Measurements from ENCODE around the gene FOXN1.

GRCh38 chr17:28533091-28533807 lies 27.1 kb downstream of the FOXN1 start:
- no peak for TF ChIP-seq CTCF (IDR thresholded peaks at IDR 0.05)
- TF ChIP-seq MAX (IDR thresholded peaks at IDR 0.05; ENCODE audit: low read depth), result no peak
- TF ChIP-seq GABPA (IDR thresholded peaks at IDR 0.05; ENCODE audit: low read depth), result no peak
- TF ChIP-seq TAF1 (IDR thresholded peaks at IDR 0.05; ENCODE audit: borderline replicate concordance, low read depth, low read length), result no peak
- TF ChIP-seq YY1 (IDR thresholded peaks at IDR 0.05; ENCODE audit: low read depth), result no peak
- no peak for TF ChIP-seq USF2 (IDR thresholded peaks at IDR 0.05; ENCODE audit: borderline replicate concordance, low read depth, low read length)
- TF ChIP-seq JUND (IDR thresholded peaks at IDR 0.05), result no peak
- TF ChIP-seq USF1 (IDR thresholded peaks at IDR 0.05; ENCODE audit: borderline replicate concordance, low read depth), result no peak
- TF ChIP-seq SMC3 (IDR thresholded peaks at IDR 0.05; ENCODE audit: low read depth, low read length), result no peak
- TF ChIP-seq RFX5 (IDR thresholded peaks at IDR 0.05; ENCODE audit: low read length), result no peak
- no peak for TF ChIP-seq EP300 (IDR thresholded peaks at IDR 0.05; ENCODE audit: borderline replicate concordance in 1 of 2, low read depth in 1 of 2, low read length in 1 of 2)
